Activated naive CD4-positive, alpha-beta T cell treated with anti-CD3 and anti-CD28 coated beads for 36 hours (primary cell): ENCODE data around the gene CAMTA1. TPM values are rescaled to one million over a fixed set of nuclear protein-coding genes. Genes with fewer than 3 reads are reported as not detected.
"Not testable (repeated sequence)": the region's sequence is repeated elsewhere in the genome, so short reads cannot be mapped to it uniquely, and the experiment has no call there.

Experiments used
- CTCF ChIA-PET: fragments of 350-600 bp; sonication (Branson Sonifier 250); formaldehyde crosslinking; loops from one replicate; lab custom pipeline; 2021; ENCODE audit warnings: antibody characterized with exemption; lab: Charles Lee
- DNase-seq: peaks from one replicate; pipeline ENCODE4 v3.0.0-alpha.2; 2020
- H3K27ac Mint-ChIP-seq: one replicate; pipeline ENCODE4 v1.8.0; 2021; ENCODE audit warnings: mild to moderate bottlenecking, mixed read lengths
- H3K27me3 Mint-ChIP-seq: one replicate; pipeline ENCODE4 v1.8.0; 2021; ENCODE audit warnings: low read depth, mixed read lengths
- H3K36me3 Mint-ChIP-seq: one replicate; pipeline ENCODE4 v1.8.0; 2021; ENCODE audit warnings: low read depth, mixed read lengths
- H3K4me1 Mint-ChIP-seq: one replicate; pipeline ENCODE4 v1.8.0; 2021; ENCODE audit warnings: low read depth, mixed read lengths
- H3K4me3 Mint-ChIP-seq: one replicate; pipeline ENCODE4 v1.8.0; 2021; ENCODE audit warnings: mild to moderate bottlenecking, moderate library complexity, mixed read lengths
- H3K9me3 Mint-ChIP-seq: one replicate; pipeline ENCODE4 v1.8.0; 2021; ENCODE audit warnings: mixed read lengths
- intact Hi-C: fragments of 100-400 bp; cut with micrococcal nuclease; formaldehyde crosslinking; loops from one replicate; pipeline ENCODE4 v1.15.1; 2023
- total RNA-seq, 2 experiments: library from RNA; stranded (reverse); gene quantifications; one replicate each; pipeline ENCODE4 v1.2.3, GENCODE V29; 2021

Gene CAMTA1
- total RNA-seq, 2 experiments from 2014 or later: 61.5 to 70.9 TPM

GRCh38 chr1:6802454-6802853 lies 17.2 kb downstream of the CAMTA1 start:
- H3K4me3 Mint-ChIP-seq: no peak overlapping the region
- CTCF ChIA-PET: no interaction called here
- no peaks in the 10 kb centered on the region for H3K27me3 Mint-ChIP-seq
- no peak for DNase-seq
- intact Hi-C loops: no loop called here
- peaks cover 47% of the 10 kb centered on the region for H3K4me1 Mint-ChIP-seq
- H3K36me3 Mint-ChIP-seq: no peaks in the 10 kb centered on the region
- H3K9me3 Mint-ChIP-seq: no peaks in the 10 kb centered on the region
- no peak overlapping the region for H3K27ac Mint-ChIP-seq

- Mint-ChIP-seq H3K9me3 (no peaks in the 10 kb centered on the region), H3K4me3 (no peak overlapping the region), H3K36me3 (no peaks in the 10 kb centered on the region), H3K4me1 (peaks cover 47% of the 10 kb centered on the region), H3K27me3 (no peaks in the 10 kb centered on the region), H3K27ac (no peak overlapping the region)
- CTCF ChIA-PET: interaction anchor here (0.6 kb wide), 1 partner anchor 66 kb away, joined by 5 read pairs; no protein-coding TSS in a partner anchor
- intact Hi-C loops: no loop called here
- DNase-seq: no peak
Measured at GRCh38 chr1:6802893-6803292, 17.6 kb downstream of the CAMTA1 start.

GRCh38 chr1:6803357-6803756 lies 18.1 kb downstream of the CAMTA1 start:
- H3K4me1 Mint-ChIP-seq: peaks cover 47% of the 10 kb centered on the region
- CTCF ChIA-PET: interaction anchor here (0.6 kb wide), 1 partner anchor 66 kb away, joined by 5 read pairs; no protein-coding TSS in a partner anchor

GRCh38 chr1:6805004-6805416 lies 19.8 kb downstream of the CAMTA1 start:
- Mint-ChIP-seq H3K27me3 (no peaks in the 10 kb centered on the region), H3K4me1 (peaks cover 45% of the 10 kb centered on the region), H3K9me3 (no peaks in the 10 kb centered on the region), H3K4me3 (no peak overlapping the region), H3K36me3 (no peaks in the 10 kb centered on the region), H3K27ac (no peak overlapping the region)
- no peak for DNase-seq
- intact Hi-C loops: no loop called here
- CTCF ChIA-PET: no interaction called here

More at GRCh38 chr1:6803357-6803756, 18.1 kb downstream of the CAMTA1 start:
- H3K27ac Mint-ChIP-seq: no peak overlapping the region
- no peak overlapping the region for H3K4me3 Mint-ChIP-seq
- H3K36me3 Mint-ChIP-seq: no peaks in the 10 kb centered on the region
- DNase-seq: no peak
- no peaks in the 10 kb centered on the region for H3K27me3 Mint-ChIP-seq
- no peaks in the 10 kb centered on the region for H3K9me3 Mint-ChIP-seq
- intact Hi-C loops: no loop called here

- CTCF ChIA-PET: no interaction called here
- no peak for DNase-seq
- Mint-ChIP-seq H3K36me3 (no peaks in the 10 kb centered on the region), H3K4me1 (peaks cover 30% of the 10 kb centered on the region), H3K27ac (no peak overlapping the region), H3K4me3 (no peak overlapping the region), H3K27me3 (no peaks in the 10 kb centered on the region), H3K9me3 (no peaks in the 10 kb centered on the region)
- intact Hi-C loops: no loop called here
Measured at GRCh38 chr1:6807782-6808181, 22.5 kb downstream of the CAMTA1 start.

- DNase-seq: no peak
- Mint-ChIP-seq H3K9me3 (no peaks in the 10 kb centered on the region), H3K4me1 (peaks cover 30% of the 10 kb centered on the region), H3K27me3 (no peaks in the 10 kb centered on the region), H3K27ac (no peak overlapping the region), H3K36me3 (no peaks in the 10 kb centered on the region), H3K4me3 (no peak overlapping the region)
- CTCF ChIA-PET: no interaction called here
- intact Hi-C loops: no loop called here
Measured at GRCh38 chr1:6809461-6809860, 24.2 kb downstream of the CAMTA1 start.

- CTCF ChIA-PET, H3K4me3 Mint-ChIP-seq, DNase-seq, H3K27ac Mint-ChIP-seq, H3K9me3 Mint-ChIP-seq, H3K27me3 Mint-ChIP-seq, H3K36me3 Mint-ChIP-seq, intact Hi-C loops: not testable (repeated sequence)
- peaks cover 25% of the 10 kb centered on the region for H3K4me1 Mint-ChIP-seq
Measured at GRCh38 chr1:6810146-6810734, 25.0 kb downstream of the CAMTA1 start.

- CTCF ChIA-PET: no interaction called here
- Mint-ChIP-seq H3K27me3 (no peaks in the 10 kb centered on the region), H3K4me1 (peaks cover 24% of the 10 kb centered on the region), H3K27ac (no peak overlapping the region), H3K36me3 (no peaks in the 10 kb centered on the region), H3K4me3 (no peak overlapping the region), H3K9me3 (no peaks in the 10 kb centered on the region)
- intact Hi-C loops: no loop called here
- no peak for DNase-seq
Measured at GRCh38 chr1:6811583-6811982, 26.3 kb downstream of the CAMTA1 start.

GRCh38 chr1:6813165-6813564 lies 27.9 kb downstream of the CAMTA1 start:
- peaks cover 34% of the 10 kb centered on the region for H3K4me1 Mint-ChIP-seq
- no peaks in the 10 kb centered on the region for H3K27me3 Mint-ChIP-seq
- DNase-seq: no peak
- no peaks in the 10 kb centered on the region for H3K9me3 Mint-ChIP-seq
- no peak overlapping the region for H3K4me3 Mint-ChIP-seq
- CTCF ChIA-PET: interaction anchor here (0.6 kb wide), 1 partner anchor 869 kb away, joined by 3 read pairs; no protein-coding TSS in a partner anchor
- intact Hi-C loops: no loop called here
- no peaks in the 10 kb centered on the region for H3K36me3 Mint-ChIP-seq
- H3K27ac Mint-ChIP-seq: no peak overlapping the region

GRCh38 chr1:6815726-6816125 lies 30.5 kb downstream of the CAMTA1 start:
- Mint-ChIP-seq H3K36me3 (no peaks in the 10 kb centered on the region), H3K4me1 (peaks cover 48% of the 10 kb centered on the region), H3K27ac (no peak overlapping the region), H3K27me3 (no peaks in the 10 kb centered on the region), H3K4me3 (no peak overlapping the region), H3K9me3 (no peaks in the 10 kb centered on the region)
- intact Hi-C loops: no loop called here
- CTCF ChIA-PET: no interaction called here
- DNase-seq: no peak

GRCh38 chr1:6819246-6820040 lies 34.2 kb downstream of the CAMTA1 start:
- no peak overlapping the region for H3K4me3 Mint-ChIP-seq
- intact Hi-C loops: no loop called here
- no peaks in the 10 kb centered on the region for H3K36me3 Mint-ChIP-seq
- H3K27me3 Mint-ChIP-seq: no peaks in the 10 kb centered on the region
- H3K4me1 Mint-ChIP-seq: peaks cover 48% of the 10 kb centered on the region
- no peak overlapping the region for H3K27ac Mint-ChIP-seq
- DNase-seq: no peak
- CTCF ChIA-PET: interaction anchor here (0.8 kb wide), 1 partner anchor 72 kb away, joined by 3 read pairs; no protein-coding TSS in a partner anchor
- no peaks in the 10 kb centered on the region for H3K9me3 Mint-ChIP-seq

- no peaks in the 10 kb centered on the region for H3K9me3 Mint-ChIP-seq
- H3K4me1 Mint-ChIP-seq: peaks cover 43% of the 10 kb centered on the region
- no peaks in the 10 kb centered on the region for H3K27me3 Mint-ChIP-seq
- intact Hi-C loops: no loop called here
- H3K4me3 Mint-ChIP-seq: no peak overlapping the region
- no peak overlapping the region for H3K27ac Mint-ChIP-seq
- CTCF ChIA-PET: no interaction called here
- H3K36me3 Mint-ChIP-seq: peaks cover under 1% of the 10 kb centered on the region
- DNase-seq: no peak
Measured at GRCh38 chr1:6820899-6821298, 35.6 kb downstream of the CAMTA1 start.
